ENCODE results near the gene TLE4. TPM values are rescaled to one million over a fixed set of nuclear protein-coding genes. Genes with fewer than 3 reads are reported as not detected.

The TLE4 gene
- total RNA-seq, 1 donor from 2014 or later = 10.3 TPM

DNA sequence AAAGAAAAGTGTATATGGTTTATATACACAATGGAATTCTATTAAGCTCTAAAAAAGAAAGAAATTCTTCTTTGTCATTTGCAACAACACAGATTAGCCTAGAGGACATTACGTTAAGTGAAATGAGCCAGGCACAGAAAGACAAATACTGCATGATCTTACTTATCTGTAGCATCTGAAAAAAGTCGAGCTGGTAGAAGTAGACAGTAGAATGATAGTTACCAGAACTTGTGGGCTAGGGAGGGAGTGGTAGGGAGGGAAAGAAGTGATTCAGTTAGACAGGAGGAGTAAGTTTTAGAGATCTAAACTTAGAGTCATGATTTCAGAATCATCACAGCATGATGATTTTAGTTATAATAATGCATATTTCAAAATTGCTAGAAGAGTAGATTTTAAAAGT is 184.6 kb downstream of the TLE4 start:
- no peak for TF ChIP-seq CTCF (IDR thresholded peaks at IDR 0.05; ENCODE audit: borderline replicate concordance)
- Histone ChIP-seq H3K27me3 (ENCODE audit: low read depth) (peaks cover 6% of the 10 kb centered on the region), H3K4me1 (no peaks in the 10 kb centered on the region), H3K27ac (replicated peaks) (no peak overlapping the region), H3K36me3 (no peaks in the 10 kb centered on the region), H3K4me3 (no peak overlapping the region), H3K9me3 (replicated peaks) (peaks cover 11% of the 10 kb centered on the region)
- intact Hi-C loops (cut with micrococcal nuclease) = no loop called here
- no peak for DNase-seq

- Histone ChIP-seq H3K4me1 (no peaks in the 10 kb centered on the region), H3K9me3 (replicated peaks) (peaks cover 5% of the 10 kb centered on the region), H3K36me3 (no peaks in the 10 kb centered on the region), H3K4me3 (no peak overlapping the region), H3K27me3 (ENCODE audit: low read depth) (peaks cover 6% of the 10 kb centered on the region), H3K27ac (replicated peaks) (no peak overlapping the region)
- no peak for DNase-seq
- no peak for TF ChIP-seq CTCF (IDR thresholded peaks at IDR 0.05; ENCODE audit: borderline replicate concordance)
- intact Hi-C loops (cut with micrococcal nuclease) = no loop called here
Measured at GRCh38 chr9:79757074-79757473, 185.3 kb downstream of the TLE4 start.

DNA sequence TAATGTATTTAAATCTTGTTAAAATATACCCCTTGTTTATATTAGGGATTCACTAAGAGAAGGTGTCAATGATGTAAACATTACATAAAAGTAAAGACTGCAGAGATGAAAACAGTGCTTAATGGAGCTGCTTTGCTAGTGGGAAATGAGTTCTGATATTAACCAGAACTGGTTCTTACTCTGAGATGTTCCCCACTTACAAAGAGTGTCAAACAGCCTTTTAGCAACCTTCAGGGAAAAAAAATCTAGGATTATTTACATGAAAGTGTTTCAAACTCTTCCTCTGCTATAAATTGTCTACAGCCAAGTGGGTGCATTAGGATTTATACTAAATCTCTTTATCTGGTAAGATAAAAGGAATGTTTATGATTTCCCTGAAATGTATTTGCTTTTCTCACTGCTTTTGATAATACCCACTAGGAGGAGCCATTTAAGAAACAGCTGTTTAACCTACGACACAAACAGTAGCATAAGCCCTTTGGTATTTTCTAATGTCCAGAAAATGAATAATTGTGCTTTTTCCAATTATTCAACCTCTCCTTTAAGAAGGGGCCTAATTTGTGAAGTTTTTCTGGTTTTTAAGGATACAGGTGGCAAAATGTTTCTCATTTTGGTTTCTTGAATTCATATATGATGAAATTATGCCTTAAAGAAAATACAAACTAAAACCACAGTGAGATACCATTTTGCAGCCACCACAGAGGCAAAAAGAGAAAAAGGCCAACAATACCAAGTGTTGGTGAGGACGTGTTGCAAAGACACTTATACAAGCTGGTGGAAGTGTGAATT is 186.3 kb downstream of the TLE4 start:
- Histone ChIP-seq H3K4me3 (no peak overlapping the region), H3K36me3 (no peaks in the 10 kb centered on the region), H3K4me1 (no peaks in the 10 kb centered on the region), H3K27me3 (ENCODE audit: low read depth) (peaks cover 13% of the 10 kb centered on the region), H3K9me3 (replicated peaks) (no peaks in the 10 kb centered on the region), H3K27ac (replicated peaks) (no peak overlapping the region)
- DNase-seq = no peak
- TF ChIP-seq CTCF (IDR thresholded peaks at IDR 0.05; ENCODE audit: borderline replicate concordance) = peak; percentile 46
- intact Hi-C loops (cut with micrococcal nuclease) = no loop called here

DNA sequence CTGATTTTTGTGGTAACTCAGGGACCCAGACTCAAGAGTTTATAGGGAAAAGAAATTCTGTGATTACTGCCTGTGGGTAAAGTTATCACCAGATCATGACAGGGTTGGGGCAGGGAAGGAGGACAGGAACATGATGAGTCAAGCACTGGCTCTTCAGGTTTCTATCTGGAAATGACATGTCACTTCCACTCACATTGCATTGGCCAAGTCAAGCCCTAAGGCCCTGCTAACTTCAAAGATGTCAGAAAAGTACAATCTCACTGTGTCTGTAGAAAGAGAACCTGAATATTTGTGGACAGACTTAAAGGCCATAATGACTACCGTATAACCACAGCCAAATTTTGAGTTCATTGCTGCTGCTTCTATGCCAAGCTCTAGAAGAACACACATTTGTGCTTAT is 187.7 kb downstream of the TLE4 start:
- no peak overlapping the region for H3K27ac ChIP-seq (replicated peaks)
- intact Hi-C loops (cut with micrococcal nuclease) = no loop called here
- no peaks in the 10 kb centered on the region for H3K36me3 ChIP-seq
- DNase-seq = no peak
- no peak overlapping the region for H3K4me3 ChIP-seq
- H3K27me3 ChIP-seq (ENCODE audit: low read depth) = peaks cover 15% of the 10 kb centered on the region
- H3K9me3 ChIP-seq (replicated peaks) = no peaks in the 10 kb centered on the region
- no peak for TF ChIP-seq CTCF (IDR thresholded peaks at IDR 0.05; ENCODE audit: borderline replicate concordance)
- peaks cover 8% of the 10 kb centered on the region for H3K4me1 ChIP-seq

DNA sequence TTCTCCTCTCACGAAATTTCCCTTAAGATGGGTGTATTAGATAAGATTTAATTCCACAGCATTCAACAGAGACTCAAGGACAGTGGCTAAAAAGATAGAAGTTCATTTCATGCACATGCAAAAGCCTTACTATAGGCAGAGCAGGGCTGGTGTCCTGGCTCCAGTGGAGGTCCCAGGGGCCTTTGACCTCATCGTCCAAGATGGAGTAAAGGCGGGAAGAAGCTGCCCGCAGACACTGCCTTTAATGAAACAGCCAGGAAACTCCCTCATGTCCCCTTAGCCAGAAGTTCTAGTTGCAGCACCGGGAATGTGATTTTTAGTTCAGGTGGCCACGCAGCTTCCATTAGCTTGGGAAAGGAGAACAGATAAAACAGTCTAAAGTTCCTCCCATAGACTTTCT is 190.3 kb downstream of the TLE4 start:
- no peak overlapping the region for H3K4me3 ChIP-seq
- no peaks in the 10 kb centered on the region for H3K9me3 ChIP-seq (replicated peaks)
- peaks cover 29% of the 10 kb centered on the region for H3K27me3 ChIP-seq (ENCODE audit: low read depth)
- no peak for DNase-seq
- TF ChIP-seq CTCF (IDR thresholded peaks at IDR 0.05; ENCODE audit: borderline replicate concordance) = no peak
- H3K4me1 ChIP-seq = peaks cover 8% of the 10 kb centered on the region
- H3K27ac ChIP-seq (replicated peaks) = no peak overlapping the region
- intact Hi-C loops (cut with micrococcal nuclease) = no loop called here
- H3K36me3 ChIP-seq = no peaks in the 10 kb centered on the region

Data from left ventricle myocardium inferior (tissue), 1 donor.